SK-N-SH (cell line): ENCODE measurements around the gene ZNF827. TPM values are rescaled to one million over a fixed set of nuclear protein-coding genes. Genes with fewer than 3 reads are reported as not detected.

Source experiments
- CTCF ChIA-PET: fragments of 300-600, 350-600 bp; formaldehyde crosslinking; extraction: SDS; loops from one replicate; lab custom pipeline; 2021; lab: Yijun Ruan, JAX
- POLR2A ChIA-PET: fragments of 350-600 bp; sonication (Branson Sonifier 250); formaldehyde crosslinking; extraction: SDS; loops from one replicate; lab custom pipeline; 2020; ENCODE audit warnings: antibody characterized with exemption, inconsistent platforms; lab: Yijun Ruan, JAX
- DNase-seq: peaks from one replicate; pipeline ENCODE4 v3.0.0; 2012
- H2AFZ ChIP-seq: fragments of 200-600 bp; sonication (generic); 2 replicates; pipeline ENCODE4 v1.8.1; 2016; ENCODE audit warnings: antibody characterized with exemption, mild to moderate bottlenecking, low read depth
- H3F3A ChIP-seq: fragments of 200-600 bp; sonication (generic); replicated peaks from 2 replicates; pipeline ENCODE3; 2016; ENCODE audit warnings: antibody characterized with exemption, mild to moderate bottlenecking; ENCODE audit not compliant: insufficient read depth
- H3K27ac ChIP-seq, 2 experiments: fragments of 200-500 bp in 1 of 2; fragments of 200-600 bp in 1 of 2; sonication (Bioruptor generic) in 1 of 2; sonication (generic), shearing (Covaris generic) in 1 of 2; 2 replicates each; pipeline versions ENCODE4 v1.5.1 to v1.6.1; 2014 to 2016; ENCODE audit warnings: low read depth in 2 of 2, inconsistent platforms in 1 of 2, low read length in 1 of 2, mild to moderate bottlenecking in 1 of 2, mixed read lengths in 1 of 2
- H3K27me3 ChIP-seq: fragments of 200-600 bp; sonication (generic), shearing (Covaris generic); 2 replicates; pipeline ENCODE4 v1.6.1; 2016; ENCODE audit warnings: mixed run types; ENCODE audit not compliant: insufficient read depth
- H3K36me3 ChIP-seq, 2 experiments: fragments of 200-500 bp in 1 of 2; fragments of 200-600 bp in 1 of 2; sonication (Bioruptor generic) in 1 of 2; sonication (generic) in 1 of 2; replicated peaks in 1 of 2; 2 replicates each; pipeline versions ENCODE3 to v1.5.1; 2014 to 2016; ENCODE audit warnings: low read length in 1 of 2, mild to moderate bottlenecking in 1 of 2; ENCODE audit not compliant: insufficient read depth in 2 of 2, control insufficient read depth in 1 of 2
- H3K4me1 ChIP-seq, 2 experiments: fragments of 200-500 bp in 1 of 2; fragments of 200-600 bp in 1 of 2; sonication (Bioruptor generic) in 1 of 2; sonication (generic), shearing (Covaris generic) in 1 of 2; 2 replicates each; pipeline versions ENCODE4 v1.5.1 to v1.6.1; 2014 to 2016; ENCODE audit warnings: low read depth in 1 of 2, low read length in 1 of 2, mixed run types in 1 of 2; ENCODE audit not compliant: insufficient read depth in 2 of 2, control insufficient read depth in 1 of 2
- H3K4me2 ChIP-seq: fragments of 200-600 bp; sonication (generic), shearing (Covaris generic); 2 replicates; pipeline ENCODE4 v1.6.1; 2017; ENCODE audit warnings: mixed run types
- H3K4me3 ChIP-seq, 2 experiments: fragments of 200-500 bp in 1 of 2; fragments of 200-600 bp in 1 of 2; sonication (Bioruptor generic) in 1 of 2; sonication (generic), shearing (Covaris generic) in 1 of 2; 2 replicates each; pipeline versions ENCODE4 v1.5.1 to v1.8.1; 2014 to 2016; ENCODE audit warnings: low read depth in 2 of 2, inconsistent platforms in 1 of 2, low read length in 1 of 2, mild to moderate bottlenecking in 1 of 2, mixed read lengths in 1 of 2, moderate library complexity in 1 of 2
- H3K79me2 ChIP-seq: fragments of 200-600 bp; sonication (generic); 2 replicates; pipeline ENCODE4 v1.8.1; 2017; ENCODE audit warnings: mild to moderate bottlenecking; ENCODE audit not compliant: insufficient read depth
- H3K9ac ChIP-seq: fragments of 200-600 bp; sonication (generic); 2 replicates; pipeline ENCODE4 v1.6.1; 2017; ENCODE audit warnings: mixed run types
- H3K9me2 ChIP-seq: fragments of 200-600 bp; sonication (generic); 2 replicates; pipeline ENCODE4 v1.6.1; 2017; ENCODE audit warnings: mixed run types
- H3K9me3 ChIP-seq: fragments of 200-600 bp; sonication (generic); 2 replicates; pipeline ENCODE4 v1.6.1; 2017; ENCODE audit warnings: mixed run types, mild to moderate bottlenecking, moderate library complexity
- H4K20me1 ChIP-seq: fragments of 200-600 bp; sonication (generic); 2 replicates; pipeline ENCODE4 v1.6.1; 2017; ENCODE audit warnings: mild to moderate bottlenecking, mixed run types; ENCODE audit not compliant: insufficient read depth
- FOSL2 ChIP-seq: IDR thresholded peaks from 2 replicates; pipeline ENCODE4 v1.4.0; 2012; ENCODE audit warnings: low read depth, mild to moderate bottlenecking, moderate library complexity, borderline replicate concordance
- FOXM1 ChIP-seq: IDR thresholded peaks from 2 replicates; pipeline ENCODE4 v1.4.0; 2012; ENCODE audit warnings: low read depth, mild to moderate bottlenecking
- GABPA ChIP-seq: IDR thresholded peaks from 2 replicates; pipeline ENCODE4 v1.4.0; 2012; ENCODE audit warnings: low read depth, mild to moderate bottlenecking
- GATA2 ChIP-seq: sonication (generic); formaldehyde crosslinking; IDR thresholded peaks from 2 replicates; pipeline ENCODE4 v1.5.0; 2020; ENCODE audit warnings: mild to moderate bottlenecking, missing genetic modification reagents
- JUND ChIP-seq: IDR thresholded peaks from 2 replicates; pipeline ENCODE4 v1.4.0; 2012
- MXI1 ChIP-seq: IDR thresholded peaks from 2 replicates; pipeline ENCODE4 v1.6.1; 2012; ENCODE audit warnings: mild to moderate bottlenecking, low read depth, low read length, improper control_type of control experiment
- NRF1 ChIP-seq: IDR thresholded peaks from 2 replicates; pipeline ENCODE4 v1.6.1; 2012; ENCODE audit warnings: low read depth, mild to moderate bottlenecking, low read length
- RAD21 ChIP-seq: IDR thresholded peaks from 2 replicates; pipeline ENCODE4 v1.6.1; 2012; ENCODE audit warnings: mild to moderate bottlenecking, low read length
- RXRA ChIP-seq: IDR thresholded peaks from 2 replicates; pipeline ENCODE4 v1.4.0; 2012; ENCODE audit warnings: low read depth, mild to moderate bottlenecking, borderline replicate concordance
- SMC3 ChIP-seq: IDR thresholded peaks from 2 replicates; pipeline ENCODE4 v1.6.1; 2012; ENCODE audit warnings: low read depth, low read length, improper control_type of control experiment
- WGBS: methylation state at CpG from one replicate; pipeline ENCODE4 v1.1.6; 2017; ENCODE audit warnings: low lambda C conversion rate; 5-methylcytosine and 5-hydroxymethylcytosine counted together
- polyA plus RNA-seq, 3 experiments: library from polyadenylated mRNA; depleted of rRNA; stranded (reverse); fragments of >200 nt; gene quantifications; 2 replicates each; pipeline ENCODE4 v1.2.3, GENCODE V29; 2012
- TF ChIP-seq, protein P1 (sequence below): IDR thresholded peaks from 2 replicates; pipeline ENCODE4 v1.4.0; 2012; ENCODE audit warnings: low read depth, borderline replicate concordance
- TF ChIP-seq, protein P2 (sequence below): IDR thresholded peaks from 2 replicates; pipeline ENCODE4 v1.4.0; 2012; ENCODE audit warnings: low read depth
- TF ChIP-seq, protein P3 (sequence below): fragments of 200-600 bp; sonication (generic); IDR thresholded peaks from 2 replicates; pipeline ENCODE4 v1.6.1; 2017; ENCODE audit warnings: antibody characterized with exemption, mild to moderate bottlenecking, moderate library complexity

The ZNF827 gene
- polyA plus RNA-seq, 1 of the 3 experiments (the other 2 are of a cell fraction) = 23.2 TPM

DNA sequence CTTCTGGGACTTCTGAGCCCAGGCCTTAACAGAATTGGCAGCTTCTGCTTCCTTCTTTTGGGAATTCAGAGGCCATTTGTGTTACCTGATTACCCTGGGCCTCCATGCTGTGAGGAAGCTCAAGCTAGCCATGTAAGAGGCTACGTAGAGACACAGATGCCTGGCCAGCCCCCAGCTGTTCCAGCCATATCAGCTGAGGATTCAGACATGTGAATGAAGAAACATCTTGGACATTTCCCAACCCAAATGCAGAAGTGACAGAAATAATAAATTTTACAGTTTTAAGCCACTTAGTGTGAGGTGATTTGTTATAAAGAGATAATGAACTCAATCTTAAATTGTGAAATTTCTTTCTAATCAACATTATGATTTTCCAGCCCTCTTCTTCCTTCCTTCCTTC lies 18.7 kb upstream of the ZNF827 start:
- Histone ChIP-seq H3K4me2 (no peak overlapping the region), H3K79me2 (no peaks in the 10 kb centered on the region), H3K9me2 (no peaks in the 10 kb centered on the region), H3K4me3 (no peak overlapping the region), H3K9ac (no peak overlapping the region), H3F3A (peaks cover 13% of the 10 kb centered on the region), H4K20me1 (no peaks in the 10 kb centered on the region), H3K9me3 (no peaks in the 10 kb centered on the region), H3K27me3 (no peaks in the 10 kb centered on the region), H2AFZ (no peak overlapping the region), H3K36me3 (no peaks in the 10 kb centered on the region), H3K27ac (no peak overlapping the region), H3K4me1 (no peaks in the 10 kb centered on the region)
- POLR2A ChIA-PET = no interaction called here
- WGBS = 76% methylated on average over 1 of the region's 1 CpG
- DNase-seq = no peak
- no peak for TF ChIP-seq FOXM1
- no peak for TF ChIP-seq SMC3
- TF ChIP-seq MXI1 = no peak
- TF ChIP-seq, protein P1, sequence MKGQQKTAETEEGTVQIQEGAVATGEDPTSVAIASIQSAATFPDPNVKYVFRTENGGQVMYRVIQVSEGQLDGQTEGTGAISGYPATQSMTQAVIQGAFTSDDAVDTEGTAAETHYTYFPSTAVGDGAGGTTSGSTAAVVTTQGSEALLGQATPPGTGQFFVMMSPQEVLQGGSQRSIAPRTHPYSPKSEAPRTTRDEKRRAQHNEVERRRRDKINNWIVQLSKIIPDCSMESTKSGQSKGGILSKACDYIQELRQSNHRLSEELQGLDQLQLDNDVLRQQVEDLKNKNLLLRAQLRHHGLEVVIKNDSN = no peak
- TF ChIP-seq JUND = no peak
- TF ChIP-seq, protein P2, sequence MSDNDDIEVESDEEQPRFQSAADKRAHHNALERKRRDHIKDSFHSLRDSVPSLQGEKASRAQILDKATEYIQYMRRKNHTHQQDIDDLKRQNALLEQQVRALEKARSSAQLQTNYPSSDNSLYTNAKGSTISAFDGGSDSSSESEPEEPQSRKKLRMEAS = no peak
- TF ChIP-seq GABPA = no peak
- TF ChIP-seq NRF1 = no peak
- no peak for TF ChIP-seq GATA2 (CRISPR knock-in tag)
- CTCF ChIA-PET = interaction anchor here (0.9 kb wide), 1 partner anchor 119 kb away, joined by 3 read pairs; no protein-coding TSS in a partner anchor

DNA sequence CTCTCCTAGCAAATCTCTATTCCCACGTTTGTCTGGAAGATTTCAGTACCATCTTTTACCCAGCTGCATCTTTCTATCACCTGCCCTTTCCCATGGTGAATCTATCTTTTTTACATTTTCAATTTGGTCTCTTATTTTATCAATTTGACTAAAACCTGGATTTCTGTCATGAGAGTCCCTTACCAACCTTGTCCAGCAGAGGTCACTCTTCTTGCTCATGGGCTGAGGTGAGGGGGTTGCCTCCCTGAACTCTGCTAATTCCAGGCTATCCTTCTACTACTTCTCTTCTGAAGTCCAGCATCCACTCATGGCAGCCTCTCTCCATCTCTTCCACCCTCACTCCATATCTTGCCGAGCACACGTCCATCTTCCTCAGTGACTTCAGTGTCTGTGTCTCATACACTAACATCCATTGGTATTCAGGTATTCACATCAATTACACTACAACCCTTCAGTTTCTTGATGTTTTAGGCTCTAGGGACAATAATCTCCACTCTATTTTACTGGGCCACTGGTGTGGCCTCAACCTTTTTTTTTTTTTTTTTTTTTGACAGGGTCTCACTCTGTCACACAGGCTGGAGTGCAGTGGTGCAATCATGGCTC lies 17.8 kb upstream of the ZNF827 start:
- H3K4me1 ChIP-seq = no peaks in the 10 kb centered on the region
- peaks cover 13% of the 10 kb centered on the region for H3F3A ChIP-seq
- no peaks in the 10 kb centered on the region for H3K36me3 ChIP-seq
- CTCF ChIA-PET = interaction anchor here (0.8 to 1.8 kb wide), 13 partner anchors 10 to 1140 kb away, joined by 3 to 20 read pairs (median 3); partner anchors contain the start of genes MMAA and ZNF827
- no peak overlapping the region for H3K9ac ChIP-seq
- no peak overlapping the region for H2AFZ ChIP-seq
- no peaks in the 10 kb centered on the region for H3K27me3 ChIP-seq
- no peak overlapping the region for H3K27ac ChIP-seq
- H3K79me2 ChIP-seq = no peaks in the 10 kb centered on the region
- no peaks in the 10 kb centered on the region for H4K20me1 ChIP-seq
- peak; percentile 60 for TF ChIP-seq RAD21
- no peak for TF ChIP-seq FOSL2
- TF ChIP-seq, protein P3, sequence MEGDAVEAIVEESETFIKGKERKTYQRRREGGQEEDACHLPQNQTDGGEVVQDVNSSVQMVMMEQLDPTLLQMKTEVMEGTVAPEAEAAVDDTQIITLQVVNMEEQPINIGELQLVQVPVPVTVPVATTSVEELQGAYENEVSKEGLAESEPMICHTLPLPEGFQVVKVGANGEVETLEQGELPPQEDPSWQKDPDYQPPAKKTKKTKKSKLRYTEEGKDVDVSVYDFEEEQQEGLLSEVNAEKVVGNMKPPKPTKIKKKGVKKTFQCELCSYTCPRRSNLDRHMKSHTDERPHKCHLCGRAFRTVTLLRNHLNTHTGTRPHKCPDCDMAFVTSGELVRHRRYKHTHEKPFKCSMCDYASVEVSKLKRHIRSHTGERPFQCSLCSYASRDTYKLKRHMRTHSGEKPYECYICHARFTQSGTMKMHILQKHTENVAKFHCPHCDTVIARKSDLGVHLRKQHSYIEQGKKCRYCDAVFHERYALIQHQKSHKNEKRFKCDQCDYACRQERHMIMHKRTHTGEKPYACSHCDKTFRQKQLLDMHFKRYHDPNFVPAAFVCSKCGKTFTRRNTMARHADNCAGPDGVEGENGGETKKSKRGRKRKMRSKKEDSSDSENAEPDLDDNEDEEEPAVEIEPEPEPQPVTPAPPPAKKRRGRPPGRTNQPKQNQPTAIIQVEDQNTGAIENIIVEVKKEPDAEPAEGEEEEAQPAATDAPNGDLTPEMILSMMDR = peak; percentile 86
- no peak for TF ChIP-seq RXRA
- TF ChIP-seq SMC3 = peak; percentile 54
- TF ChIP-seq, all 33 proteins: peak for 3
- 66% methylated on average over 3 of the region's 3 CpGs for WGBS
- no peaks in the 10 kb centered on the region for H3K9me2 ChIP-seq
- POLR2A ChIA-PET = no interaction called here
- H3K4me2 ChIP-seq = no peak overlapping the region
- no peaks in the 10 kb centered on the region for H3K9me3 ChIP-seq
- peak; percentile 43 for DNase-seq
- no peak overlapping the region; a peak in 1 of 4 replicates for H3K4me3 ChIP-seq
